HG03460 (cell line): ENCODE measurements around the gene CMTM6.
A peak's percentile ranks its signal among the peaks of the same experiment; 100 is the strongest.
"Not testable (repeated sequence)": the region's sequence is repeated elsewhere in the genome, so short reads cannot be mapped to it uniquely, and the experiment has no call there.

Source experiments
- ATAC-seq: cut with Tn5 transposase; IDR thresholded peaks from one replicate; pipeline ENCODE4 v1.9.1; 2021; ENCODE audit not compliant: unreplicated experiment

CMTM6 gene

GRCh38 chr3:32502118-32502945, at the start of gene CMTM6:
TSS of gene CMTM6 (minus strand) at chr3:32502852. CDS start at chr3:32502745, 107 bp downstream.
- peak; percentile 78 for ATAC-seq

- ATAC-seq: no peak
These were observed 49.4 kb upstream of the CMTM6 start for GRCh38 chr3:32552013-32552412.

GRCh38 chr3:32551496-32551895, 48.8 kb upstream of the CMTM6 start:
- no peak for ATAC-seq

GRCh38 chr3:32551087-32551486, 48.4 kb upstream of the CMTM6 start:
- ATAC-seq: no peak

- no peak for ATAC-seq
These were observed 42.7 kb upstream of the CMTM6 start for GRCh38 chr3:32545305-32545704.

GRCh38 chr3:32544894-32545293, 42.2 kb upstream of the CMTM6 start:
- no peak for ATAC-seq

GRCh38 chr3:32542807-32543206, 40.2 kb upstream of the CMTM6 start:
- ATAC-seq: no peak

GRCh38 chr3:32540899-32541298, 38.2 kb upstream of the CMTM6 start:
- no peak for ATAC-seq

GRCh38 chr3:32532434-32532833, 29.8 kb upstream of the CMTM6 start:
- no peak for ATAC-seq

GRCh38 chr3:32531010-32531647, 28.5 kb upstream of the CMTM6 start:
- no peak for ATAC-seq

- no peak for ATAC-seq
These were observed 23.1 kb upstream of the CMTM6 start for GRCh38 chr3:32525720-32526119.

- no peak for ATAC-seq
These were observed 20.0 kb upstream of the CMTM6 start for GRCh38 chr3:32522682-32523081.

- ATAC-seq: not testable (repeated sequence)
These were observed 16.3 kb upstream of the CMTM6 start for GRCh38 chr3:32518921-32519320.

GRCh38 chr3:32516751-32517150, 14.1 kb upstream of the CMTM6 start:
- ATAC-seq: peak; percentile 16

GRCh38 chr3:32511005-32511404, 8.4 kb upstream of the CMTM6 start:
- ATAC-seq: no peak

- ATAC-seq: peak; percentile 81
These were observed 7.5 kb upstream of the CMTM6 start for GRCh38 chr3:32510075-32510724.

GRCh38 chr3:32508711-32509110, 6.1 kb upstream of the CMTM6 start:
- ATAC-seq: no peak

GRCh38 chr3:32506466-32506865, 3.8 kb upstream of the CMTM6 start:
- ATAC-seq: no peak

GRCh38 chr3:32502946-32503286, 264 bp upstream of the CMTM6 start:
- peak; percentile 13 for ATAC-seq

GRCh38 chr3:32501783-32502117, 902 bp downstream of the CMTM6 start:
- peak; percentile 6 for ATAC-seq

- ATAC-seq: no peak
These were observed 1.5 kb downstream of the CMTM6 start for GRCh38 chr3:32500880-32501782.
